H1 (cell line): ENCODE measurements around the gene KXD1. TPM values are rescaled to one million over a fixed set of nuclear protein-coding genes. Genes with fewer than 3 reads are reported as not detected.
A peak's percentile ranks its signal among the peaks of the same experiment; 100 is the strongest.

Experiments used
- BACH1 ChIP-seq: IDR thresholded peaks from 2 replicates; pipeline ENCODE4 v1.6.1; 2012; ENCODE audit warnings: low read length, improper control_type of control experiment
- CEBPB ChIP-seq: IDR thresholded peaks from 2 replicates; pipeline ENCODE4 v1.6.1; 2012; ENCODE audit warnings: low read depth, low read length
- CHD2 ChIP-seq: IDR thresholded peaks from 2 replicates; pipeline ENCODE4 v1.6.1; 2012; ENCODE audit warnings: low read length, improper control_type of control experiment
- CHD7 ChIP-seq: fragments of 300-600 bp; sonication (generic); IDR thresholded peaks from 2 replicates; pipeline ENCODE4 v1.7.1; 2012; ENCODE audit warnings: low read length, moderate library complexity, mild to moderate bottlenecking, inconsistent platforms; ENCODE audit not compliant: insufficient replicate concordance
- EZH2 ChIP-seq: fragments of 200-600 bp; sonication (generic); IDR thresholded peaks from 2 replicates; pipeline ENCODE4 v1.7.1; 2012; ENCODE audit warnings: low read depth, mild to moderate bottlenecking, moderate library complexity, low read length, inconsistent platforms; ENCODE audit not compliant: severe bottlenecking
- KDM1A ChIP-seq: fragments of 200-600, 300-600 bp; sonication (generic); IDR thresholded peaks from 2 replicates; pipeline ENCODE4 v1.7.1; 2016; ENCODE audit warnings: mild to moderate bottlenecking, low read length, borderline replicate concordance
- RFX5 ChIP-seq: IDR thresholded peaks from 2 replicates; pipeline ENCODE4 v1.6.1; 2011; ENCODE audit warnings: low read depth, low read length, improper control_type of control experiment, borderline replicate concordance
- SP2 ChIP-seq: IDR thresholded peaks from 2 replicates; pipeline ENCODE4 v1.6.1; 2012; ENCODE audit warnings: mild to moderate bottlenecking, low read length, inconsistent platforms
- SUZ12 ChIP-seq: fragments of 200-600 bp; sonication (generic); IDR thresholded peaks from 2 replicates; pipeline ENCODE4 v1.6.1; 2012; ENCODE audit warnings: mild to moderate bottlenecking, inconsistent platforms, low read length, moderate library complexity, mixed read lengths
- TAF7 ChIP-seq: optimal IDR thresholded peaks from 2 replicates; pipeline ENCODE3; 2011; ENCODE audit warnings: low read depth, mild to moderate bottlenecking, inconsistent platforms, low read length, moderate library complexity, borderline replicate concordance
- ZNF274 ChIP-seq: IDR thresholded peaks from 2 replicates; pipeline ENCODE4 v1.7.0; 2012; ENCODE audit warnings: low read length, borderline replicate concordance; ENCODE audit errors: extremely low read depth
- polyA plus RNA-seq, 7 experiments: library from polyadenylated mRNA; depleted of rRNA in 3 of 7; stranded (reverse) in 5 of 7; unstranded in 2 of 7; fragments of >200 nt in 5 of 7; fragments of 200-250 nt in 2 of 7; gene quantifications; 1 replicate in 5 of 7; 2 replicates in 1 of 7; 4 replicates in 1 of 7; pipeline versions ENCODE4 v1.2.1 to v1.2.3, GENCODE V29; 2011 to 2013; ENCODE audit warnings: missing spikeins in 2 of 7, mixed read lengths in 2 of 7
- total RNA-seq: library from RNA; stranded (reverse); fragmentation: NEBNext Ultra II Directional; extraction: Animal tissue kit (Norgen Biotek cat#: 25700); gene quantifications from 2 replicates; pipeline ENCODE4 v1.2.1, GENCODE V29; 2021

KXD1 gene
- total and polyA plus RNA-seq, 2 of the 8 experiments (the other 6 are each of a cell fraction or from before 2014, with no cell fraction given) = 115 to 267 TPM

- no peak for TF ChIP-seq EZH2
- TF ChIP-seq CHD7 = no peak
- no peak for TF ChIP-seq KDM1A
- TF ChIP-seq TAF7 = peak; percentile 96
- TF ChIP-seq CEBPB = peak; percentile 52
- TF ChIP-seq SP2 = no peak
- no peak for TF ChIP-seq SUZ12
- no peak for TF ChIP-seq RFX5
- TF ChIP-seq BACH1 = no peak
- TF ChIP-seq ZNF274 = no peak
- no peak for TF ChIP-seq CHD2
Measured at GRCh38 chr19:18571564-18572344, 14.1 kb downstream of the KXD1 start, which contains the start of gene UBA52 (continued).
